ENCODE results near the gene CPT1B.

- TF ChIP-seq CTCF (IDR thresholded peaks at IDR 0.05) (no peak), POLR2A (IDR thresholded peaks at IDR 0.05) (no peak), EP300 (IDR thresholded peaks at IDR 0.05) (no peak)
Measured at GRCh38 chr22:50550395-50550794, 27.8 kb downstream of the CPT1B start.
